Suprapubic skin (tissue), 4 donors: ENCODE measurements around the gene KIR3DL1. TPM values are rescaled to one million over a fixed set of nuclear protein-coding genes. Genes with fewer than 3 reads are reported as not detected.
"Not testable (repeated sequence)": the region's sequence is repeated elsewhere in the genome, so short reads cannot be mapped to it uniquely, and the experiment has no call there.

Source experiments
- DNase-seq, 2 donors: peaks; one replicate each; pipeline ENCODE4 v3.0.0-alpha.2; 2019; ENCODE audit warnings: low spot score in 2 of 2
- H3K27ac ChIP-seq: fragments of 200-600 bp; sonication (generic); one replicate; pipeline ENCODE4 v1.5.1; 2019
- H3K27me3 ChIP-seq: fragments of 200-600 bp; sonication (generic); one replicate; pipeline ENCODE4 v1.5.1; 2019
- H3K36me3 ChIP-seq: fragments of 200-600 bp; sonication (generic); one replicate; pipeline ENCODE4 v1.5.1; 2019
- H3K4me1 ChIP-seq: fragments of 200-600 bp; sonication (generic); one replicate; pipeline ENCODE4 v1.5.1; 2019
- H3K4me3 ChIP-seq: fragments of 200-600 bp; sonication (generic); one replicate; pipeline ENCODE4 v1.5.1; 2019; ENCODE audit warnings: mild to moderate bottlenecking
- H3K9me3 ChIP-seq: fragments of 200-600 bp; sonication (generic); one replicate; pipeline ENCODE4 v1.5.1; 2019
- CTCF ChIP-seq, 2 donors: fragments of 200-600 bp in 1 of 2; fragments of 450-650 bp in 1 of 2; sonication (generic) in 1 of 2; IDR thresholded peaks; one replicate each; pipeline ENCODE4 v1.5.1; 2016 to 2019; ENCODE audit warnings: antibody characterized with exemption in 2 of 2, mild to moderate bottlenecking in 1 of 2, moderate library complexity in 1 of 2
- EP300 ChIP-seq: sonication (generic); formaldehyde crosslinking; IDR thresholded peaks from one replicate; pipeline ENCODE4 v1.6.1; 2017; ENCODE audit warnings: antibody characterized with exemption
- POLR2A ChIP-seq, 2 donors: fragments of 450-650 bp; IDR thresholded peaks; one replicate each; pipeline ENCODE4 v1.6.1; 2017; ENCODE audit warnings: antibody characterized with exemption in 2 of 2, mild to moderate bottlenecking in 2 of 2, moderate library complexity in 2 of 2
- POLR2AphosphoS5 ChIP-seq, 3 donors: sonication (generic); formaldehyde crosslinking; IDR thresholded peaks; one replicate each; pipeline ENCODE4 v1.6.1; 2017; ENCODE audit warnings: antibody characterized with exemption in 3 of 3
- WGBS: methylation state at CpG from one replicate; pipeline ENCODE4 v1.1.5; 2018; 5-methylcytosine and 5-hydroxymethylcytosine counted together
- total RNA-seq, 4 donors: library from RNA; depleted of rRNA; stranded (reverse); fragments of >200 nt; gene quantifications; one replicate each; pipeline ENCODE4 v1.1.0, GENCODE V29; 2016

KIR3DL1 gene
- total RNA-seq, 4 donors from 2014 or later = not detected

GRCh38 chr19:54804101-54804500 lies 12.2 kb upstream of the KIR3DL1 start:
- H3K27me3 ChIP-seq = no peaks in the 10 kb centered on the region
- no peaks in the 10 kb centered on the region for H3K9me3 ChIP-seq
- no peak for TF ChIP-seq EP300
- no peak for TF ChIP-seq CTCF (IDR thresholded peaks at IDR 0.05)
- no peak for TF ChIP-seq POLR2AphosphoS5 (IDR thresholded peaks at IDR 0.05)
- TF ChIP-seq POLR2A (IDR thresholded peaks at IDR 0.05) = no peak
- no peak overlapping the region for H3K27ac ChIP-seq
- no peaks in the 10 kb centered on the region for H3K36me3 ChIP-seq
- H3K4me1 ChIP-seq = no peaks in the 10 kb centered on the region
- DNase-seq = peak in 1 of 2 donors; percentile 54
- no peak overlapping the region for H3K4me3 ChIP-seq
- WGBS = 71% methylated on average over 5 of the region's 5 CpGs

- no peaks in the 10 kb centered on the region for H3K36me3 ChIP-seq
- H3K9me3 ChIP-seq = no peaks in the 10 kb centered on the region
- H3K4me3 ChIP-seq = no peak overlapping the region
- no peaks in the 10 kb centered on the region for H3K4me1 ChIP-seq
- H3K27me3 ChIP-seq = no peaks in the 10 kb centered on the region
- TF ChIP-seq POLR2A (IDR thresholded peaks at IDR 0.05) (no peak), EP300 (no peak), POLR2AphosphoS5 (IDR thresholded peaks at IDR 0.05) (no peak)
- no peak overlapping the region for H3K27ac ChIP-seq
- 86% methylated on average over 9 of the region's 10 CpGs for WGBS
- no peak for DNase-seq
Observed at GRCh38 chr19:54804571-54804970, 11.7 kb upstream of the KIR3DL1 start.

GRCh38 chr19:54805665-54806515 lies 10.4 kb upstream of the KIR3DL1 start:
- Histone ChIP-seq H3K4me1 (no peaks in the 10 kb centered on the region), H3K36me3 (no peaks in the 10 kb centered on the region), H3K27ac (no peak overlapping the region), H3K4me3 (no peak overlapping the region), H3K9me3 (no peaks in the 10 kb centered on the region), H3K27me3 (no peaks in the 10 kb centered on the region)
- TF ChIP-seq CTCF (IDR thresholded peaks at IDR 0.05) (no peak), POLR2AphosphoS5 (IDR thresholded peaks at IDR 0.05) (no peak), EP300 (no peak), POLR2A (IDR thresholded peaks at IDR 0.05) (no peak)
- DNase-seq = peak in 1 of 2 donors; percentile 72
- 86% methylated on average over 11 of the region's 14 CpGs for WGBS

GRCh38 chr19:54806516-54806838 lies 9.8 kb upstream of the KIR3DL1 start:
- TF ChIP-seq CTCF (IDR thresholded peaks at IDR 0.05) (no peak), POLR2A (IDR thresholded peaks at IDR 0.05) (no peak), POLR2AphosphoS5 (IDR thresholded peaks at IDR 0.05) (no peak), EP300 (no peak)
- H3K36me3 ChIP-seq = no peaks in the 10 kb centered on the region
- no peak overlapping the region for H3K27ac ChIP-seq
- no peaks in the 10 kb centered on the region for H3K4me1 ChIP-seq
- H3K27me3 ChIP-seq = no peaks in the 10 kb centered on the region
- no peak for DNase-seq
- no peak overlapping the region for H3K4me3 ChIP-seq
- WGBS = 53% methylated on average over 2 of the region's 2 CpGs
- no peaks in the 10 kb centered on the region for H3K9me3 ChIP-seq

GRCh38 chr19:54814571-54814970 lies 1.7 kb upstream of the KIR3DL1 start:
- H3K4me3 ChIP-seq, H3K9me3 ChIP-seq, H3K36me3 ChIP-seq, DNase-seq, H3K4me1 ChIP-seq, H3K27ac ChIP-seq, H3K27me3 ChIP-seq: not testable (repeated sequence)
- WGBS = 75% methylated on average over 3 of the region's 3 CpGs

GRCh38 chr19:54817670-54818536 lies 1.6 kb downstream of the KIR3DL1 start:
- H3K27me3 ChIP-seq = no peaks in the 10 kb centered on the region
- no peaks in the 10 kb centered on the region for H3K9me3 ChIP-seq
- no peaks in the 10 kb centered on the region for H3K4me1 ChIP-seq
- no peaks in the 10 kb centered on the region for H3K36me3 ChIP-seq
- WGBS = 91% methylated on average over 15 of the region's 15 CpGs
- no peak overlapping the region for H3K27ac ChIP-seq
- TF ChIP-seq POLR2AphosphoS5 (IDR thresholded peaks at IDR 0.05) (no peak), EP300 (no peak), POLR2A (IDR thresholded peaks at IDR 0.05) (no peak), CTCF (IDR thresholded peaks at IDR 0.05) (no peak)
- no peak for DNase-seq
- H3K4me3 ChIP-seq = no peak overlapping the region

- H3K27me3 ChIP-seq, H3K4me3 ChIP-seq, H3K9me3 ChIP-seq, DNase-seq, H3K36me3 ChIP-seq, H3K27ac ChIP-seq, H3K4me1 ChIP-seq: not testable (repeated sequence)
- 69% methylated on average over 4 of the region's 4 CpGs for WGBS
Observed at GRCh38 chr19:54824416-54824815, 8.1 kb downstream of the KIR3DL1 start.

- not testable (repeated sequence) for H3K4me1 ChIP-seq, H3K27me3 ChIP-seq, DNase-seq, H3K9me3 ChIP-seq, H3K4me3 ChIP-seq, H3K36me3 ChIP-seq, H3K27ac ChIP-seq
- WGBS = 69% methylated on average over 7 of the region's 7 CpGs
Observed at GRCh38 chr19:54825326-54825725, 9.1 kb downstream of the KIR3DL1 start.

GRCh38 chr19:54828064-54828463 lies 11.8 kb downstream of the KIR3DL1 start:
- not testable (repeated sequence) for H3K36me3 ChIP-seq, DNase-seq, H3K27ac ChIP-seq, H3K4me1 ChIP-seq, H3K27me3 ChIP-seq, H3K9me3 ChIP-seq, H3K4me3 ChIP-seq
- WGBS = 76% methylated on average over 8 of the region's 8 CpGs
